GM18861 (cell line): ENCODE measurements around the gene RTKN2.
"Not testable (repeated sequence)": the region's sequence is repeated elsewhere in the genome, so short reads cannot be mapped to it uniquely, and the experiment has no call there.

Source experiments
- ATAC-seq: cut with Tn5 transposase; IDR thresholded peaks from one replicate; pipeline ENCODE4 v1.9.1; 2021; ENCODE audit not compliant: unreplicated experiment

The RTKN2 gene

GRCh38 chr10:62259998-62260397 lies 8.6 kb downstream of the RTKN2 start:
- ATAC-seq, result no peak

- ATAC-seq, result no peak
These were observed 9.2 kb downstream of the RTKN2 start for GRCh38 chr10:62259456-62259855.

GRCh38 chr10:62258926-62259325 lies 9.7 kb downstream of the RTKN2 start:
- ATAC-seq, result no peak

- ATAC-seq, result no peak
These were observed 14.9 kb downstream of the RTKN2 start for GRCh38 chr10:62253704-62254103.

- ATAC-seq, result no peak
These were observed 16.6 kb downstream of the RTKN2 start for GRCh38 chr10:62252051-62252450.

- ATAC-seq, result no peak
These were observed 17.9 kb downstream of the RTKN2 start for GRCh38 chr10:62250594-62251198.

GRCh38 chr10:62249957-62250356 lies 18.7 kb downstream of the RTKN2 start:
- ATAC-seq, result no peak

- no peak for ATAC-seq
These were observed 20.2 kb downstream of the RTKN2 start for GRCh38 chr10:62248465-62248864.

GRCh38 chr10:62244785-62245467 lies 23.7 kb downstream of the RTKN2 start:
- peak; percentile 44 for ATAC-seq

GRCh38 chr10:62244088-62244487 lies 24.6 kb downstream of the RTKN2 start:
- ATAC-seq, result no peak

GRCh38 chr10:62243647-62243997 lies 25.0 kb downstream of the RTKN2 start:
- peak; percentile 30 for ATAC-seq

- ATAC-seq, result peak; percentile 88
These were observed 25.5 kb downstream of the RTKN2 start for GRCh38 chr10:62242965-62243646.

- ATAC-seq, result not testable (repeated sequence)
These were observed 27.1 kb downstream of the RTKN2 start for GRCh38 chr10:62241521-62241920.

GRCh38 chr10:62239994-62240393 lies 28.6 kb downstream of the RTKN2 start:
- no peak for ATAC-seq

GRCh38 chr10:62238880-62239279 lies 29.8 kb downstream of the RTKN2 start:
- no peak for ATAC-seq

GRCh38 chr10:62237966-62238365 lies 30.7 kb downstream of the RTKN2 start:
- no peak for ATAC-seq

- no peak for ATAC-seq
These were observed 31.1 kb downstream of the RTKN2 start for GRCh38 chr10:62237506-62237905.

GRCh38 chr10:62234077-62234605 lies 34.5 kb downstream of the RTKN2 start:
- ATAC-seq, result no peak

GRCh38 chr10:62233356-62234076 lies 35.1 kb downstream of the RTKN2 start:
- ATAC-seq, result no peak

- no peak for ATAC-seq
These were observed 36.8 kb downstream of the RTKN2 start for GRCh38 chr10:62231805-62232204.

GRCh38 chr10:62231371-62231770 lies 37.3 kb downstream of the RTKN2 start:
- no peak for ATAC-seq
